Fibroblast of lung (primary cell): ENCODE data around the gene ZNF414. TPM values are rescaled to one million over a fixed set of nuclear protein-coding genes. Genes with fewer than 3 reads are reported as not detected.

ENCODE experiments used
- DNase-seq, 2 donors: peaks; one replicate each; pipeline versions ENCODE4 v3.0.0 to v3.0.0-alpha.2; 2010; ENCODE audit warnings: low read depth in 2 of 2
- H2AFZ ChIP-seq: 2 replicates; pipeline ENCODE4 v1.5.1; 2012; ENCODE audit warnings: low read length, control low read depth, inconsistent platforms
- H3K27ac ChIP-seq: 2 replicates; pipeline ENCODE4 v1.5.1; 2011; ENCODE audit warnings: low read length, control low read depth; ENCODE audit not compliant: insufficient read depth
- H3K27me3 ChIP-seq: 2 replicates; pipeline ENCODE4 v1.5.1; 2011; ENCODE audit warnings: mild to moderate bottlenecking, low read length; ENCODE audit not compliant: control insufficient read depth, insufficient read depth
- H3K36me3 ChIP-seq: 2 replicates; pipeline ENCODE4 v1.5.1; 2011; ENCODE audit warnings: low read length; ENCODE audit not compliant: control insufficient read depth, insufficient read depth
- H3K4me1 ChIP-seq: 2 replicates; pipeline ENCODE4 v1.5.1; 2011; ENCODE audit warnings: low read length; ENCODE audit not compliant: control insufficient read depth, insufficient read depth; ENCODE audit errors: extremely low read depth
- H3K4me2 ChIP-seq: 2 replicates; pipeline ENCODE4 v1.5.1; 2011; ENCODE audit warnings: low read length, control low read depth; ENCODE audit not compliant: insufficient read depth; ENCODE audit errors: extremely low read depth
- H3K4me3 ChIP-seq, 4 experiments: fragments of 200-600 bp in 1 of 4; sonication (generic) in 1 of 4; replicated peaks in 1 of 4; 2 replicates each; pipeline ENCODE4 v1.5.1; 2011 to 2016; ENCODE audit warnings: low read length in 4 of 4, low read depth in 3 of 4, mild to moderate bottlenecking in 3 of 4, control low read depth in 2 of 4, inconsistent platforms in 1 of 4, mixed read lengths in 1 of 4; ENCODE audit not compliant: insufficient read depth in 1 of 4; ENCODE audit errors: control extremely low read depth in 1 of 4
- H3K79me2 ChIP-seq: 2 replicates; pipeline ENCODE4 v1.5.1; 2012; ENCODE audit warnings: mild to moderate bottlenecking, low read length, inconsistent platforms; ENCODE audit not compliant: control insufficient read depth, insufficient read depth
- H3K9ac ChIP-seq: 2 replicates; pipeline ENCODE4 v1.5.1; 2011; ENCODE audit warnings: mild to moderate bottlenecking, low read length, control low read depth; ENCODE audit not compliant: insufficient read depth
- H3K9me3 ChIP-seq: 2 replicates; pipeline ENCODE4 v1.5.1; 2012; ENCODE audit warnings: low read depth, low read length; ENCODE audit not compliant: control insufficient read depth, insufficient read depth
- H4K20me1 ChIP-seq: 2 replicates; pipeline ENCODE4 v1.5.1; 2011; ENCODE audit warnings: low read length; ENCODE audit not compliant: control insufficient read depth, insufficient read depth; ENCODE audit errors: extremely low read depth
- CTCF ChIP-seq, 2 donors: IDR thresholded peaks in 1 of 2; conservative IDR thresholded peaks in 1 of 2; 1 replicate in 1 of 2; 2 replicates in 1 of 2; pipeline ENCODE4 v1.5.1; 2011 to 2012; ENCODE audit warnings: low read length in 2 of 2, control low read depth in 1 of 2, inconsistent platforms in 1 of 2, low read depth in 1 of 2, mild to moderate bottlenecking in 1 of 2
- EZH2 ChIP-seq: IDR thresholded peaks from 2 replicates; pipeline ENCODE4 v1.5.1; 2012; ENCODE audit warnings: low read length, control low read depth, mild to moderate bottlenecking; ENCODE audit errors: missing control alignments
- polyA plus RNA-seq, 2 donors: library from polyadenylated mRNA; depleted of rRNA in 1 of 2; stranded (reverse) in 1 of 2; unstranded in 1 of 2; fragments of >200 nt; gene quantifications; 2 replicates each; pipeline ENCODE4 v1.2.1, GENCODE V29; 2011 to 2012; ENCODE audit warnings: missing spikeins in 1 of 2
- total RNA-seq: library from RNA; depleted of rRNA; stranded (reverse); fragments of >200 nt; gene quantifications from 2 replicates; pipeline ENCODE4 v1.2.1, GENCODE V29; 2014

The ZNF414 gene
- total and polyA plus RNA-seq, 2 donors (not counting 1 experiment from before 2014, with no cell fraction given): 3.4 to 4.0 TPM

GRCh38 chr19:8539621-8540149, 25.7 kb upstream of the ZNF414 start:
- Histone ChIP-seq H3K27me3 (no peaks in the 10 kb centered on the region), H2AFZ (no peak overlapping the region), H3K79me2 (no peaks in the 10 kb centered on the region), H3K9ac (no peak overlapping the region), H3K4me1 (no peaks in the 10 kb centered on the region), H3K36me3 (no peaks in the 10 kb centered on the region), H3K9me3 (no peaks in the 10 kb centered on the region), H3K4me2 (no peak overlapping the region), H4K20me1 (no peaks in the 10 kb centered on the region), H3K27ac (no peak overlapping the region), H3K4me3 (no peak overlapping the region)
- DNase-seq: no peak
- no peak for TF ChIP-seq CTCF (conservative IDR thresholded peaks at IDR 0.05 in 1 of 2, IDR thresholded peaks at IDR 0.05 in 1 of 2; ENCODE audit: low read depth in 1 of 2, low read length in 2 of 2)
- no peak for TF ChIP-seq EZH2

- H3K9me3 ChIP-seq: no peaks in the 10 kb centered on the region
- H3K4me3 ChIP-seq: no peak overlapping the region
- H3K4me1 ChIP-seq: no peaks in the 10 kb centered on the region
- no peak for DNase-seq
- no peaks in the 10 kb centered on the region for H4K20me1 ChIP-seq
- no peak overlapping the region for H3K9ac ChIP-seq
- TF ChIP-seq CTCF (conservative IDR thresholded peaks at IDR 0.05 in 1 of 2, IDR thresholded peaks at IDR 0.05 in 1 of 2; ENCODE audit: low read depth in 1 of 2, low read length in 2 of 2) (no peak), EZH2 (no peak)
- no peaks in the 10 kb centered on the region for H3K36me3 ChIP-seq
- no peaks in the 10 kb centered on the region for H3K79me2 ChIP-seq
- H2AFZ ChIP-seq: no peak overlapping the region
- H3K27me3 ChIP-seq: no peaks in the 10 kb centered on the region
- H3K27ac ChIP-seq: no peak overlapping the region
- H3K4me2 ChIP-seq: no peak overlapping the region
Measured at GRCh38 chr19:8537099-8537498, 23.1 kb upstream of the ZNF414 start.

- no peaks in the 10 kb centered on the region for H4K20me1 ChIP-seq
- TF ChIP-seq CTCF (conservative IDR thresholded peaks at IDR 0.05 in 1 of 2, IDR thresholded peaks at IDR 0.05 in 1 of 2; ENCODE audit: low read depth in 1 of 2, low read length in 2 of 2) (no peak), EZH2 (no peak)
Measured at GRCh38 chr19:8536282-8536681, 22.3 kb upstream of the ZNF414 start.

More at GRCh38 chr19:8536282-8536681, 22.3 kb upstream of the ZNF414 start:
- H3K4me1 ChIP-seq: no peaks in the 10 kb centered on the region
- no peaks in the 10 kb centered on the region for H3K27me3 ChIP-seq
- no peak overlapping the region for H3K27ac ChIP-seq
- H3K9ac ChIP-seq: no peak overlapping the region
- no peaks in the 10 kb centered on the region for H3K36me3 ChIP-seq
- DNase-seq: no peak
- H2AFZ ChIP-seq: no peak overlapping the region
- H3K4me3 ChIP-seq: no peak overlapping the region
- no peak overlapping the region for H3K4me2 ChIP-seq
- H3K79me2 ChIP-seq: no peaks in the 10 kb centered on the region
- no peaks in the 10 kb centered on the region for H3K9me3 ChIP-seq
